ENCODE measurements around the gene RAB11B. TPM values are rescaled to one million over a fixed set of nuclear protein-coding genes. Genes with fewer than 3 reads are reported as not detected.
"Not testable (repeated sequence)": the region's sequence is repeated elsewhere in the genome, so short reads cannot be mapped to it uniquely, and the experiment has no call there.

RAB11B gene
- polyA plus RNA-seq (ENCODE audit: insufficient read length in 3 of 3) = 100 to 1,000 TPM; 125 to 147 (median 129) TPM

GRCh38 chr19:8389891-8390616, at the start of gene RAB11B:
RAB11B (plus strand) TSS chr19:8390360; CDS start chr19:8390417, 57 bp downstream.
- peak; percentile 98 to 99 (median 99) for DNase-seq (ENCODE audit: low read depth in 3 of 3, low spot score in 2 of 3)

GRCh38 chr19:8341504-8341903, 48.7 kb upstream of the RAB11B start:
- not testable (repeated sequence) for DNase-seq (ENCODE audit: low read depth in 3 of 3, low spot score in 2 of 3)

GRCh38 chr19:8342316-8342683, 47.9 kb upstream of the RAB11B start:
- DNase-seq (ENCODE audit: low read depth in 3 of 3, low spot score in 2 of 3) = no peak

- peak in 1 of 3 donors; percentile 86 for DNase-seq (ENCODE audit: low read depth in 3 of 3, low spot score in 2 of 3)
These were observed 47.3 kb upstream of the RAB11B start, which contains the start of gene KANK3 for GRCh38 chr19:8342684-8343482. KANK3 (minus strand) TSS chr19:8343262; CDS start chr19:8337828, 5,434 bp downstream.

- DNase-seq (ENCODE audit: low read depth in 3 of 3, low spot score in 2 of 3) = no peak
These were observed 46.7 kb upstream of the RAB11B start for GRCh38 chr19:8343483-8343844.

- DNase-seq (ENCODE audit: low read depth in 3 of 3, low spot score in 2 of 3) = not testable (repeated sequence)
These were observed 40.4 kb upstream of the RAB11B start for GRCh38 chr19:8349629-8350372.

- no peak for DNase-seq (ENCODE audit: low read depth in 3 of 3, low spot score in 2 of 3)
These were observed 37.9 kb upstream of the RAB11B start for GRCh38 chr19:8352134-8352827.

GRCh38 chr19:8352845-8353244, 37.3 kb upstream of the RAB11B start:
- not testable (repeated sequence) for DNase-seq (ENCODE audit: low read depth in 3 of 3, low spot score in 2 of 3)

- DNase-seq (ENCODE audit: low read depth in 3 of 3, low spot score in 2 of 3) = no peak
These were observed 34.3 kb upstream of the RAB11B start for GRCh38 chr19:8355631-8356402.

GRCh38 chr19:8357007-8357521, 33.1 kb upstream of the RAB11B start:
- no peak for DNase-seq (ENCODE audit: low read depth in 3 of 3, low spot score in 2 of 3)

GRCh38 chr19:8358948-8359347, 31.2 kb upstream of the RAB11B start:
- DNase-seq (ENCODE audit: low read depth in 3 of 3, low spot score in 2 of 3) = no peak

GRCh38 chr19:8360196-8360595, 30.0 kb upstream of the RAB11B start:
- DNase-seq (ENCODE audit: low read depth in 3 of 3, low spot score in 2 of 3) = no peak

- no peak for DNase-seq (ENCODE audit: low read depth in 3 of 3, low spot score in 2 of 3)
These were observed 28.0 kb upstream of the RAB11B start for GRCh38 chr19:8361921-8362793.

- DNase-seq (ENCODE audit: low read depth in 3 of 3, low spot score in 2 of 3) = no peak
These were observed 26.1 kb upstream of the RAB11B start, which contains the start of gene ANGPTL4 for GRCh38 chr19:8363803-8364771. ANGPTL4 (plus strand) TSS chr19:8364155; CDS start chr19:8364322, 167 bp downstream.

- DNase-seq (ENCODE audit: low read depth in 3 of 3, low spot score in 2 of 3) = no peak
These were observed 24.0 kb upstream of the RAB11B start for GRCh38 chr19:8366121-8366581.

- DNase-seq (ENCODE audit: low read depth in 3 of 3, low spot score in 2 of 3) = no peak
These were observed 23.2 kb upstream of the RAB11B start for GRCh38 chr19:8366961-8367326.

GRCh38 chr19:8367327-8368001, 22.7 kb upstream of the RAB11B start:
- DNase-seq (ENCODE audit: low read depth in 3 of 3, low spot score in 2 of 3) = peak in 2 of 3 donors; percentile 82 to 90
